Neural cell (in vitro differentiated cells): ENCODE data around the gene FMN2. TPM values are rescaled to one million over a fixed set of nuclear protein-coding genes. Genes with fewer than 3 reads are reported as not detected.

Experiments
- H2AFZ ChIP-seq: fragments of 200-600, 300-800 bp; sonication (generic), shearing (Covaris generic); 2 replicates; pipeline ENCODE4 v1.6.0; 2014; ENCODE audit warnings: low read depth, mild to moderate bottlenecking, antibody characterized with exemption, low read length, moderate library complexity
- H3F3A ChIP-seq: fragments of 200-600 bp; shearing (Covaris generic); 2 replicates; pipeline ENCODE4 v1.6.1; 2016; ENCODE audit warnings: mild to moderate bottlenecking, moderate library complexity, mixed read lengths, antibody characterized with exemption, low read length; ENCODE audit not compliant: insufficient read depth, poor library complexity, severe bottlenecking
- H3K27ac ChIP-seq: fragments of 200-600, 300-800 bp; sonication (generic), shearing (Covaris generic); 2 replicates; pipeline ENCODE4 v1.5.1; 2014; ENCODE audit warnings: mild to moderate bottlenecking, low read length, moderate library complexity
- H3K27me3 ChIP-seq: fragments of 300-800, 200-600 bp; sonication (generic), shearing (Covaris generic); 2 replicates; pipeline ENCODE4 v1.6.0; 2014; ENCODE audit warnings: mild to moderate bottlenecking, low read depth, low read length, moderate library complexity; ENCODE audit not compliant: insufficient read depth
- H3K36me3 ChIP-seq: fragments of 300-800, 200-600 bp; sonication (generic), shearing (Covaris generic); 2 replicates; pipeline ENCODE4 v1.5.1; 2014; ENCODE audit warnings: mild to moderate bottlenecking, antibody characterized with exemption, low read length, moderate library complexity; ENCODE audit not compliant: insufficient read depth
- H3K4me2 ChIP-seq: fragments of 300-800, 200-600 bp; sonication (generic), shearing (Covaris generic); 2 replicates; pipeline ENCODE4 v1.6.0; 2014; ENCODE audit warnings: mild to moderate bottlenecking, low read length
- H3K4me3 ChIP-seq: fragments of 300-800, 200-600 bp; sonication (generic), shearing (Covaris generic); 2 replicates; pipeline ENCODE4 v1.5.1; 2014; ENCODE audit warnings: mild to moderate bottlenecking, low read length, moderate library complexity
- H3K79me2 ChIP-seq: fragments of 200-600 bp; shearing (Covaris generic); replicated peaks from 2 replicates; pipeline ENCODE4 v1.6.0; 2014; ENCODE audit warnings: mild to moderate bottlenecking, low read length, moderate library complexity; ENCODE audit not compliant: insufficient read depth
- H3K9ac ChIP-seq: fragments of 300-800, 200-600 bp; sonication (generic), shearing (Covaris generic); 2 replicates; pipeline ENCODE4 v1.6.1; 2016; ENCODE audit warnings: mild to moderate bottlenecking, low read length, mixed read lengths
- H3K9me2 ChIP-seq: fragments of 200-600 bp; shearing (Covaris generic); 2 replicates; pipeline ENCODE4 v1.6.1; 2016; ENCODE audit warnings: mild to moderate bottlenecking, low read length, mixed read lengths; ENCODE audit not compliant: insufficient read depth
- H3K9me3 ChIP-seq: fragments of 200-600, 300-800 bp; sonication (generic), shearing (Covaris generic); 2 replicates; pipeline ENCODE4 v1.6.1; 2016; ENCODE audit warnings: mild to moderate bottlenecking, mixed run types, low read length, moderate library complexity, mixed read lengths
- H4K20me1 ChIP-seq: fragments of 200-600 bp; shearing (Covaris generic); 2 replicates; pipeline ENCODE4 v1.6.1; 2016; ENCODE audit warnings: mild to moderate bottlenecking, mixed run types; ENCODE audit not compliant: insufficient read depth
- EP300 ChIP-seq: fragments of 450-650 bp; conservative IDR thresholded peaks from 2 replicates; pipeline ENCODE4 v1.6.1; 2014; ENCODE audit warnings: antibody characterized with exemption, mild to moderate bottlenecking, moderate library complexity; ENCODE audit not compliant: poor library complexity, severe bottlenecking
- EZH2 ChIP-seq: fragments of 200-600, 300-800 bp; shearing (Covaris generic), sonication (generic); IDR thresholded peaks from 2 replicates; pipeline ENCODE4 v1.6.1; 2014; ENCODE audit warnings: antibody characterized with exemption, low read length, borderline replicate concordance, mild to moderate bottlenecking; ENCODE audit not compliant: insufficient read depth, poor library complexity, severe bottlenecking
- MXI1 ChIP-seq: fragments of 450-650 bp; conservative IDR thresholded peaks from 2 replicates; pipeline ENCODE4 v1.6.1; 2014; ENCODE audit warnings: antibody characterized with exemption, mild to moderate bottlenecking; ENCODE audit not compliant: poor library complexity, severe bottlenecking
- POLR2AphosphoS5 ChIP-seq: IDR thresholded peaks from 2 replicates; pipeline ENCODE4 v1.6.1; 2012
- RAD21 ChIP-seq: fragments of 450-650 bp; conservative IDR thresholded peaks from 2 replicates; pipeline ENCODE4 v1.6.1; 2014; ENCODE audit warnings: antibody characterized with exemption, mild to moderate bottlenecking, moderate library complexity
- SMC3 ChIP-seq: fragments of 450-650 bp; conservative IDR thresholded peaks from 2 replicates; pipeline ENCODE4 v1.6.1; 2014; ENCODE audit warnings: antibody characterized with exemption, mild to moderate bottlenecking, moderate library complexity; ENCODE audit not compliant: poor library complexity
- TAF1 ChIP-seq: IDR thresholded peaks from 2 replicates; pipeline ENCODE4 v1.6.1; 2012; ENCODE audit warnings: low read depth
- polyA plus RNA-seq: library from polyadenylated mRNA; depleted of rRNA; stranded (reverse); fragments of >200 nt; gene quantifications from 2 replicates; pipeline ENCODE4 v1.2.3, GENCODE V29; 2014
- TF ChIP-seq, protein P1 (sequence below): IDR thresholded peaks from 2 replicates; pipeline ENCODE4 v1.6.1; 2012; ENCODE audit warnings: borderline replicate concordance
- TF ChIP-seq, protein P2 (sequence below): fragments of 450-650 bp; IDR thresholded peaks from 2 replicates; pipeline ENCODE4 v1.5.1; 2014; ENCODE audit warnings: antibody characterized with exemption, mild to moderate bottlenecking, moderate library complexity; ENCODE audit not compliant: poor library complexity, severe bottlenecking

Gene FMN2
- polyA plus RNA-seq, 1 donor from 2014 or later: 23.9 TPM

- Histone ChIP-seq H3K9ac (no peak overlapping the region), H3K4me2 (no peak overlapping the region), H3F3A (no peaks in the 10 kb centered on the region)
Measured at GRCh38 chr1:240312872-240313271, 221.2 kb downstream of the FMN2 start.

DNA sequence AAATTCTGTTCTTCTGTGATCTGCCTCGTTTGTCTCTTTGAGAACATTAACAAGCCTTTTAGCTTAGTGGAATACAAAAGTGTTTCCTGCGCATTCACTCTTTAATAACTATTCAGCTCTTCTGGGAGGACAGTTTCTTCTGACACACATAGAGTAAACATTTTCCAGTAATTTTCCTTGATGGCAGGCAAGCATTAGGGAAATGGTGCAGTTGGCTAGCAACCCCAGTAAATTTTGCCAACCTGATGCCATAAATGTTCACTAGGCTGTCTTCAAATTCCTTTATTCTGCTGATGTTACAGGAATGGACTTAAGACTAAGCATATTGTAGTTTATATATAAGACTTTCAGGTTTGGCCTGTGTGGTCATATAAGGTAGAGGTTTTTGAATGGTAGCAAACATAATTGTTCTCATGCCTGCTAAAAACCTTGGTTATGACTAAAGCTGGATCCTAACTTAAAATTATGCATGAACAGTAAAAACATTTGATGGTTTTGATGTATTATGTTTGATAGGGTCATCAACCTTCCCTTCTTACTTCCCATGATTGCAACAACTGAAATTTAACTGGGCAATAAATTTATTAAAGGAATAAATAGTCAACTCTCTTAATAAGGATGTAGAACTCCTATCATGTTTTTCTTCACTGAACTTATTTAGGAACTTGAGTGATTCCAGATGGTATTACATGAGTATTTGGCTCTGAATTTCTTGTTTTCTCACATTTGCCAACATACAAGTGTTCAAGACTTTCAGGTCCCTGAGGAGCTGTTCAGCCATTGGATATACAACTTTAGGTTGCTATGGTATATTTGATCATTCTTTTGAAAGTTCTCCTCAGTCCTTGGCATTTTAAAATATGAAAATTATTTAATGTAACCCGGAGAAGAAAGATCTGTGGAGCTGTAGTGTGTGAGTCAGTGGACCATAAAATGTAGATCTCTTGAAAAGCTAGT is 223.4 kb downstream of the FMN2 start:
- Histone ChIP-seq H3K27me3 (no peaks in the 10 kb centered on the region), H2AFZ (no peak overlapping the region), H3K27ac (no peak overlapping the region)
- no peak for TF ChIP-seq POLR2AphosphoS5
- no peak for TF ChIP-seq EP300
- TF ChIP-seq, protein P1, sequence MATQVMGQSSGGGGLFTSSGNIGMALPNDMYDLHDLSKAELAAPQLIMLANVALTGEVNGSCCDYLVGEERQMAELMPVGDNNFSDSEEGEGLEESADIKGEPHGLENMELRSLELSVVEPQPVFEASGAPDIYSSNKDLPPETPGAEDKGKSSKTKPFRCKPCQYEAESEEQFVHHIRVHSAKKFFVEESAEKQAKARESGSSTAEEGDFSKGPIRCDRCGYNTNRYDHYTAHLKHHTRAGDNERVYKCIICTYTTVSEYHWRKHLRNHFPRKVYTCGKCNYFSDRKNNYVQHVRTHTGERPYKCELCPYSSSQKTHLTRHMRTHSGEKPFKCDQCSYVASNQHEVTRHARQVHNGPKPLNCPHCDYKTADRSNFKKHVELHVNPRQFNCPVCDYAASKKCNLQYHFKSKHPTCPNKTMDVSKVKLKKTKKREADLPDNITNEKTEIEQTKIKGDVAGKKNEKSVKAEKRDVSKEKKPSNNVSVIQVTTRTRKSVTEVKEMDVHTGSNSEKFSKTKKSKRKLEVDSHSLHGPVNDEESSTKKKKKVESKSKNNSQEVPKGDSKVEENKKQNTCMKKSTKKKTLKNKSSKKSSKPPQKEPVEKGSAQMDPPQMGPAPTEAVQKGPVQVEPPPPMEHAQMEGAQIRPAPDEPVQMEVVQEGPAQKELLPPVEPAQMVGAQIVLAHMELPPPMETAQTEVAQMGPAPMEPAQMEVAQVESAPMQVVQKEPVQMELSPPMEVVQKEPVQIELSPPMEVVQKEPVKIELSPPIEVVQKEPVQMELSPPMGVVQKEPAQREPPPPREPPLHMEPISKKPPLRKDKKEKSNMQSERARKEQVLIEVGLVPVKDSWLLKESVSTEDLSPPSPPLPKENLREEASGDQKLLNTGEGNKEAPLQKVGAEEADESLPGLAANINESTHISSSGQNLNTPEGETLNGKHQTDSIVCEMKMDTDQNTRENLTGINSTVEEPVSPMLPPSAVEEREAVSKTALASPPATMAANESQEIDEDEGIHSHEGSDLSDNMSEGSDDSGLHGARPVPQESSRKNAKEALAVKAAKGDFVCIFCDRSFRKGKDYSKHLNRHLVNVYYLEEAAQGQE: no peak
- TF ChIP-seq EZH2: no peak
- no peak for TF ChIP-seq TAF1
- TF ChIP-seq, protein P2, sequence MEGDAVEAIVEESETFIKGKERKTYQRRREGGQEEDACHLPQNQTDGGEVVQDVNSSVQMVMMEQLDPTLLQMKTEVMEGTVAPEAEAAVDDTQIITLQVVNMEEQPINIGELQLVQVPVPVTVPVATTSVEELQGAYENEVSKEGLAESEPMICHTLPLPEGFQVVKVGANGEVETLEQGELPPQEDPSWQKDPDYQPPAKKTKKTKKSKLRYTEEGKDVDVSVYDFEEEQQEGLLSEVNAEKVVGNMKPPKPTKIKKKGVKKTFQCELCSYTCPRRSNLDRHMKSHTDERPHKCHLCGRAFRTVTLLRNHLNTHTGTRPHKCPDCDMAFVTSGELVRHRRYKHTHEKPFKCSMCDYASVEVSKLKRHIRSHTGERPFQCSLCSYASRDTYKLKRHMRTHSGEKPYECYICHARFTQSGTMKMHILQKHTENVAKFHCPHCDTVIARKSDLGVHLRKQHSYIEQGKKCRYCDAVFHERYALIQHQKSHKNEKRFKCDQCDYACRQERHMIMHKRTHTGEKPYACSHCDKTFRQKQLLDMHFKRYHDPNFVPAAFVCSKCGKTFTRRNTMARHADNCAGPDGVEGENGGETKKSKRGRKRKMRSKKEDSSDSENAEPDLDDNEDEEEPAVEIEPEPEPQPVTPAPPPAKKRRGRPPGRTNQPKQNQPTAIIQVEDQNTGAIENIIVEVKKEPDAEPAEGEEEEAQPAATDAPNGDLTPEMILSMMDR: no peak
- no peak for TF ChIP-seq SMC3
- TF ChIP-seq RAD21: no peak

More at GRCh38 chr1:240312872-240313271, 221.2 kb downstream of the FMN2 start:
- H3K4me3 ChIP-seq: no peak overlapping the region
- no peaks in the 10 kb centered on the region for H3K36me3 ChIP-seq
- TF ChIP-seq EP300 (no peak), TAF1 (no peak), MXI1 (no peak), RAD21 (no peak), POLR2AphosphoS5 (no peak), SMC3 (no peak), EZH2 (no peak)
- TF ChIP-seq, protein P2: no peak
- TF ChIP-seq, protein P1: no peak
- no peaks in the 10 kb centered on the region for H3K27me3 ChIP-seq
- H3K27ac ChIP-seq: no peak overlapping the region
- H3K79me2 ChIP-seq: no peaks in the 10 kb centered on the region
- no peak overlapping the region for H2AFZ ChIP-seq
- no peaks in the 10 kb centered on the region for H3K9me3 ChIP-seq
- no peaks in the 10 kb centered on the region for H4K20me1 ChIP-seq
- H3K9me2 ChIP-seq: no peaks in the 10 kb centered on the region

More for the DNA sequence above, 223.4 kb downstream of the FMN2 start:
- Histone ChIP-seq H3K9me3 (no peaks in the 10 kb centered on the region), H3K4me3 (no peak overlapping the region), H3K9me2 (no peaks in the 10 kb centered on the region), H3K4me2 (no peak overlapping the region), H3F3A (no peaks in the 10 kb centered on the region), H3K36me3 (no peaks in the 10 kb centered on the region), H3K79me2 (no peaks in the 10 kb centered on the region), H4K20me1 (no peaks in the 10 kb centered on the region), H3K9ac (no peak overlapping the region)
